ENCODE measurements around the gene ETDB.

DNA sequence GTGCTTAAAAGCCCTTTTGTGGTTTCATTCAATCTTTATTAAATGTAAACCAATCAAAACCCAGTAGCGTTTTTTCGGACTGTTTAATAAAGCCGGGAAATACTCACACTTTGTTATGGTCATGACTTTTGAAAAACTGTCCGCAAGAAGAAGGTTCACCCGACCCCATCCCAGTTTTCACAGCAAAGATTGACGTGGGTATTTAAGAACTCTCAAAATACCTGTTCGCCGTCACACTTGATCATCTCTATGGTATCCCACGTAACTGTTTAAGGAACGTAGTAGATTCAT, 20.9 kb downstream of the ETDB start:
- TF ChIP-seq, protein P1, sequence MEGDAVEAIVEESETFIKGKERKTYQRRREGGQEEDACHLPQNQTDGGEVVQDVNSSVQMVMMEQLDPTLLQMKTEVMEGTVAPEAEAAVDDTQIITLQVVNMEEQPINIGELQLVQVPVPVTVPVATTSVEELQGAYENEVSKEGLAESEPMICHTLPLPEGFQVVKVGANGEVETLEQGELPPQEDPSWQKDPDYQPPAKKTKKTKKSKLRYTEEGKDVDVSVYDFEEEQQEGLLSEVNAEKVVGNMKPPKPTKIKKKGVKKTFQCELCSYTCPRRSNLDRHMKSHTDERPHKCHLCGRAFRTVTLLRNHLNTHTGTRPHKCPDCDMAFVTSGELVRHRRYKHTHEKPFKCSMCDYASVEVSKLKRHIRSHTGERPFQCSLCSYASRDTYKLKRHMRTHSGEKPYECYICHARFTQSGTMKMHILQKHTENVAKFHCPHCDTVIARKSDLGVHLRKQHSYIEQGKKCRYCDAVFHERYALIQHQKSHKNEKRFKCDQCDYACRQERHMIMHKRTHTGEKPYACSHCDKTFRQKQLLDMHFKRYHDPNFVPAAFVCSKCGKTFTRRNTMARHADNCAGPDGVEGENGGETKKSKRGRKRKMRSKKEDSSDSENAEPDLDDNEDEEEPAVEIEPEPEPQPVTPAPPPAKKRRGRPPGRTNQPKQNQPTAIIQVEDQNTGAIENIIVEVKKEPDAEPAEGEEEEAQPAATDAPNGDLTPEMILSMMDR (IDR thresholded peaks at IDR 0.05): no peak
- TF ChIP-seq POLR2A (IDR thresholded peaks at IDR 0.05): no peak

Measured in prostate gland (tissue), 2 donors.